Glomerular endothelial cell (primary cell): ENCODE measurements around the gene KIF20A. TPM values are rescaled to one million over a fixed set of nuclear protein-coding genes. Genes with fewer than 3 reads are reported as not detected.
"Not testable (repeated sequence)": the region's sequence is repeated elsewhere in the genome, so short reads cannot be mapped to it uniquely, and the experiment has no call there.

ENCODE experiments used
- DNase-seq: peaks from one replicate; pipeline ENCODE4 v3.0.0-alpha.2; 2011; ENCODE audit warnings: low read depth, low spot score; ENCODE audit errors: extremely low read depth
- total RNA-seq: library from RNA; depleted of rRNA; stranded (reverse); fragments of >200 nt; gene quantifications from 2 replicates; pipeline ENCODE4 v1.2.3, GENCODE V29; 2015

KIF20A gene
- total RNA-seq: 8.2 and 13.6 TPM in 2 replicates

DNA sequence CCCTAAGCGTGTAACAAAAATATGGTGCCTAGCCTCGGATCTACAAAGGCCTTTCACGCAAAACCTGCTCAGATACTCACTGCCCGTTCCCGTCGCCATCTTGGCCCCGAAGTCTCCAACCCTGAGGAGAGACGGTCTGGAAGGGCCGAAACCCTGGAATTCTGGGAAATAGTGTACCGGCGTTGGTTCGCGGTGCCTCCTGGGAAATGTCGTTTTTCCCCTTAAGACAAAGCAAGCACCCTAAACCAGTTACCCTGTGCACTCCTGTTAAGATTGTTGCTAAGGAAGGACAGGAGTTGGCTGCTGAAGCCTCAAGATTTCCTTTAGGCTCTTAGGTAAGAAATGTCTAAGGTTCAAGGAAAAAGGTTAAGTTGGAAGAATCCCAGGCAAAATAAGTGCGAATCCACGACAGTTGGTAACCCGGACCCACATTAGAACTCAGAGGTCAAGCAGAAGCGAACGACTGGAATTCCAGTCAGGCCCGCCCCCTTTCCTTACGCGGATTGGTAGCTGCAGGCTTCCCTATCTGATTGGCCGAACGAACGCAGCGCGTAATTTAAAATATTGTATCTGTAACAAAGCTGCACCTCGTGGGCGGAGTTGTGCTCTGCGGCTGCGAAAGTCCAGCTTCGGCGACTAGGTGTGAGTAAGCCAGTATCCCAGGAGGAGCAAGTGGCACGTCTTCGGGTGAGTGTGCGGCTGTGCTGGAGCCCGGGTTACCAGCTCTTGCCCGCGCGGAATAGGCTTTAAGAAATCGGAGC lies at the start of gene KIF20A, which contains the start of gene BRD8:
Gene KIF20A, plus strand, starts transcription at position 597 of the 761 bp plus-strand sequence. CDS start 569 bp downstream, outside the sequence.
Gene BRD8, minus strand, starts transcription at position 115 of the 761 bp plus-strand sequence. Its CDS starts 16 bp downstream, at position 99.
- peak; percentile 96 for DNase-seq

- DNase-seq: no peak
Observed at GRCh38 chr5:138129347-138129746, 49.6 kb upstream of the KIF20A start.

- DNase-seq: no peak
Observed at GRCh38 chr5:138132543-138132942, 46.4 kb upstream of the KIF20A start.

- no peak for DNase-seq
Observed at GRCh38 chr5:138138949-138139780, 39.7 kb upstream of the KIF20A start, which contains the start of gene NME5. TSS of gene NME5 (minus strand) at chr5:138139428. CDS start at chr5:138138780, 648 bp downstream.

- DNase-seq: no peak
Observed at GRCh38 chr5:138139781-138140090, 39.2 kb upstream of the KIF20A start.

GRCh38 chr5:138140268-138140667 lies 38.6 kb upstream of the KIF20A start:
- DNase-seq: no peak

DNA sequence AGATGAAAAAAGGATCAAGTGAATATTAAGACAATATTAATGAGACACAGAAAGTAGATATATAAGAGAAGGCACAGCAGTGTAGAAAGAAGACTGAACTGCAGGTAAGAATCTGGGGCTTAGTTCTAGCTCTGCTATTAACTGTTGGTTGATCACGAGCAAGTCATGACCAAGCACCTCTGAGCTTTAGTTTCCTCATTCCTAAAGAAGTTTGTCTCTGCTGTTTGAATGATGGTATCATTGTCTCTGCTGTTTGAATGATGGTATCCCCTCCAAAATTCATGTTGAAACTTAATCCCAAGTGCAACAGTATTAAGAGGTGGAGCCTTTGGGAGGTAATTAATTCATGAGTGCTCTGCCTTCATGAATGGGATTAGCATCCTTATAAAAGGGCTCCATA lies 37.2 kb upstream of the KIF20A start:
- no peak for DNase-seq

DNA sequence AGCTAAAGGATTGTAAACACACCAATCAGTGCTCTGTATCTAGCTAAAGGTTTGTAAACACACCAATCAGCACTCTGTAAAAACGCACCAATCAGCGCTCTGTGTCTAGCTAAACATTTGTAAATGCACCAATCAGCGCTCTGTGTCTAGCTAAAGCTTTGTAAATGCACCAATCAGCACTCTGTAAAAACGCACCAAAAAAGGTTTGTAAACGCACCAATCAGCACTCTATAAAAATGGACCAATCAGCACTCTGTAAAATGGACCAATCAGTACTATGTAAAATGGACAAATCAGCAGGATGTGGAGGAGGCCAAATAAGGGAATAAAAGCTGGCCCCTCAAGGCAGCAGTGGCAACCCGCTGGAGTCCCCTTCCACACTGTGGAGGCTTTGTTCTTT lies 35.3 kb upstream of the KIF20A start:
- not testable (repeated sequence) for DNase-seq

- peak; percentile 42 for DNase-seq
Observed at GRCh38 chr5:138148811-138149210, 30.1 kb upstream of the KIF20A start.

DNA sequence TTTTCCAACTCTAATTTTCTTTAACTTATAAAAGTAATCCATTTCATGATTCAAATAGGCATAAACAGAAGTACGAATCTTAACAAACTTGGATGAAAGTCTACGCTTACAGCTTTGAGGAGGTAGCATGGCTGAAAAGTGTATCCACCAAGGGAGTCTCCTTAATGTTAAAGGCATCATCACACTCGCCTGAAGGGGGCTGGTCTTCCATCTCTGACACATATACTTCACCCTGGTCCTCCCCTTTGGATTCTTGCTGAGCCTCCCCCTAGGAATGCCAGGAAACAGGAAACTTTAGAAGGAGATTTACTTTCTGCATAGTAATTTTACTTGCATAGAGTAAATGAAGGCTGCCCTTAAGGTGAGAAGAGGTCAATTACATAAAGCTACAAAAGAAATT lies 29.4 kb upstream of the KIF20A start:
- DNase-seq: no peak

GRCh38 chr5:138155977-138156376 lies 22.9 kb upstream of the KIF20A start:
- DNase-seq: not testable (repeated sequence)

- no peak for DNase-seq
Observed at GRCh38 chr5:138157626-138158025, 21.3 kb upstream of the KIF20A start.

DNA sequence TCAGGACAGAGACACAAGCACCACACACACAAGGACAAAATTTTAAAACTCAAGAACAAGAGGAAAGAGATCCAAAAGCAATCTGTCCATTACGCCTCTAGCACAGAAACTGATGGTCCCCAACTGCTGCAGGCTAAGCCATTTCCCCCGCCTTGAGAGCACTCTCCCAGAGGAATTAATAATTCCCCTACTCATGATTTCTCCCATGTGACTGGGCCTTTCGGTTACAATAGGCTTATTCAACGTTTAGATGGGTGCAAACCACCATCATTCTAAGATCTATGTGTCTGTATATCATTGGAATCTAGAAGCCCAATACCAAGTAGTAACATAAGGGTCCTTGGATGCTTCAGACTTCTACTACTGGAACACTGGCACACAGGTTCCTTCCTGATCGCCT lies 19.2 kb upstream of the KIF20A start:
- DNase-seq: no peak

GRCh38 chr5:138160706-138161105 lies 18.2 kb upstream of the KIF20A start:
- no peak for DNase-seq

GRCh38 chr5:138163721-138164120 lies 15.2 kb upstream of the KIF20A start:
- no peak for DNase-seq

DNA sequence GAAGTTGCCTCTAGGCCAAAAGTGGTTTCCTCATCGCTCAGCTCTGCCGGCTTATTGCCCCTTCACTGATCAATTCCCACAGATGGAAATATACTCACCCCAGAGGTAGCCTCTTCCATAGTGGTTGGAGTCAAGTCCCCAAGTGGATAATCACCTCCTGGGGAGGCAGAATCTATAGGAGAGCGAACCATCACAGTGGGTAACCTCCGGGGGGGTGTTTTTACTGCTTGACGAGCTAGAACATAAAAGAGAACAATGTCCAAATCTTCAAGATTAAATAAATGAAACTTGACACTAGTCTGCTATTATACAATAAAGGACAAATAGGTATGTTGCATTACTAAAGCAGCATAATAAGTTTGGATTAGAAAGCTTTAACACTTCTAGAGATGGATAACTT lies 9.8 kb upstream of the KIF20A start:
- DNase-seq: no peak

- DNase-seq: no peak
Observed at GRCh38 chr5:138170299-138170698, 8.6 kb upstream of the KIF20A start.

DNA sequence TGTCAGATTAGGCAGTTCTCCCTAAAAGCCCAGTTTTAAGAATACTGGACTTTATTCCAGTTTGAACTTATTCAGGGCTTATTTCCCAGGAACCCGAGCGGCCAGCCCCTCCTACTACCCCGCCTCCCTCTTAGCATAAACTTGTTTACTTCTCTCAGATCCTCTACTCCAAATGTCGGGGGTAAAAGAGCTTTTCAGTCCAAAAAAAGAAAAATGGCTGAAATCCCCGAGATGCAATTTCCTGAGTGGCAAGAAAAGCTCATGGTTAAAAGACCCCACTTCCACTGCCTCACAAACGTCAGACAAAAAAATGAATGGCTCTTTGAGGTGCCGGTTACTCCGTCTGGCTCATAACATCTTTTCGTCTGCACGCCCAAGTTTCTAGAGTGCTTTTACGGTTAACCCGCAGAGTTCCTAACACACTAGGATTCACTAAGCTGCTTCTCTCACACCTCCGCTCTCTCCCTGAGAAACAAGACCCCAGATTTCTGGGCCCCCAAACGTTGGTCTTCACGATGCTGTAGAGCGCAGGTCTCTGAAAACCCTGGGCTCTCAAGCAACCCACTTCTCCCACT lies 884 bp upstream of the KIF20A start:
- peak; percentile 10 for DNase-seq

- DNase-seq: no peak
Observed at GRCh38 chr5:138179277-138179857, 455 bp downstream of the KIF20A start.

DNA sequence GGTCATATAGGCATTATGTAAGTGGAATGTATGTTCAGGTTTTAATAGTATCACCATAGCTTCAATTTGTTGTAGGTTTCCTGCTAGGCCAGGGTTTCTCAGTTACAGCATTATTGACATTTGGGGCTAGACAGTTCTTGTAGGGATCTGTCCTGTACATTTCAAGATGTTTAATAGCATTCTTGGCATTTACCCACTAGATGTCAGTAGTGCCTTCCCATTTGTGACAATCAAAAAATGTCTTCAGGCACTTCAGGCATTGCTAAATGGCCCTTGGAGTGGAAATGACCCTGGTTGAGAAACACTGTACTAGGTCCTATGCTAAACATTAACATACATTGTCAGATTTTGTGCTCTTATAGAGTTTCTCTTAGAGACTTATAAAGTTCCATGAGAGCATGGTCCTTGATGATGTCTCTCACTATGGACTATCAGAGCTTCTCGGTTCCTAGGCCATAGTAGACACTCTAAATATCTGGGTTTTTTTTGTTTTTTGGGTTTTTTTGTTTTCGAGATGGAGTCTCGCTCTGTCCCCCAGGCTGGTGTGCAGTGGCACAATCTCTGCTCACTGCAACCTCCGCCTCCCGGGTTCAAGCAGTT lies 1.4 kb downstream of the KIF20A start:
- peak; percentile 33 for DNase-seq

- no peak for DNase-seq
Observed at GRCh38 chr5:138180841-138181240, 1.9 kb downstream of the KIF20A start.
